Measurements from ENCODE around the gene DDX54. TPM values are rescaled to one million over a fixed set of nuclear protein-coding genes. Genes with fewer than 3 reads are reported as not detected.

Gene DDX54
- total RNA-seq, 1 experiment from 2014 or later, result 80.1 TPM

- ChIA-PET CTCF (no interaction called here), POLR2A (ENCODE audit: unreplicated experiment) (no interaction called here)
- Histone ChIP-seq H3K36me3 (ENCODE audit: low read depth) (no peaks in the 10 kb centered on the region), H3K4me1 (replicated peaks; ENCODE audit: insufficient read depth) (peaks cover 38% of the 10 kb centered on the region), H3K27me3 (ENCODE audit: insufficient read depth, low read depth) (no peaks in the 10 kb centered on the region), H3F3A (ENCODE audit: insufficient read depth, low read depth) (peaks cover 25% of the 10 kb centered on the region), H3K27ac (peak overlapping the region; percentile 93), H3K4me2 (peak overlapping the region; percentile 90; the same call in 1 of the 2 replicates), H3K4me3 (no peak overlapping the region), H3K9me3 (ENCODE audit: insufficient read depth, low read depth) (no peaks in the 10 kb centered on the region), H2AFZ (peak overlapping the region; percentile 45; the same call in 1 of the 2 replicates), H3K79me2 (ENCODE audit: low read depth) (peaks cover 15% of the 10 kb centered on the region), H3K9me2 (ENCODE audit: insufficient read depth) (no peaks in the 10 kb centered on the region), H4K20me1 (ENCODE audit: insufficient read depth) (no peaks in the 10 kb centered on the region)
- intact Hi-C loops (cut with micrococcal nuclease; ENCODE audit: unreplicated experiment), result loop anchor here (5.0 kb wide), 1 partner anchor 40 kb away; no protein-coding TSS in a partner anchor
- BruUV-seq (replicated peaks), result TSS peak; percentile 63
- no peak for TF ChIP-seq EZH2 (IDR thresholded peaks at IDR 0.05; ENCODE audit: low read depth)
- TF ChIP-seq, protein P1, sequence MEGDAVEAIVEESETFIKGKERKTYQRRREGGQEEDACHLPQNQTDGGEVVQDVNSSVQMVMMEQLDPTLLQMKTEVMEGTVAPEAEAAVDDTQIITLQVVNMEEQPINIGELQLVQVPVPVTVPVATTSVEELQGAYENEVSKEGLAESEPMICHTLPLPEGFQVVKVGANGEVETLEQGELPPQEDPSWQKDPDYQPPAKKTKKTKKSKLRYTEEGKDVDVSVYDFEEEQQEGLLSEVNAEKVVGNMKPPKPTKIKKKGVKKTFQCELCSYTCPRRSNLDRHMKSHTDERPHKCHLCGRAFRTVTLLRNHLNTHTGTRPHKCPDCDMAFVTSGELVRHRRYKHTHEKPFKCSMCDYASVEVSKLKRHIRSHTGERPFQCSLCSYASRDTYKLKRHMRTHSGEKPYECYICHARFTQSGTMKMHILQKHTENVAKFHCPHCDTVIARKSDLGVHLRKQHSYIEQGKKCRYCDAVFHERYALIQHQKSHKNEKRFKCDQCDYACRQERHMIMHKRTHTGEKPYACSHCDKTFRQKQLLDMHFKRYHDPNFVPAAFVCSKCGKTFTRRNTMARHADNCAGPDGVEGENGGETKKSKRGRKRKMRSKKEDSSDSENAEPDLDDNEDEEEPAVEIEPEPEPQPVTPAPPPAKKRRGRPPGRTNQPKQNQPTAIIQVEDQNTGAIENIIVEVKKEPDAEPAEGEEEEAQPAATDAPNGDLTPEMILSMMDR (conservative IDR thresholded peaks at IDR 0.05), result no peak
- DNase-seq, result peak; percentile 89 to 97
Measured at GRCh38 chr12:113136990-113137511, 48.2 kb downstream of the DDX54 start.

DNA sequence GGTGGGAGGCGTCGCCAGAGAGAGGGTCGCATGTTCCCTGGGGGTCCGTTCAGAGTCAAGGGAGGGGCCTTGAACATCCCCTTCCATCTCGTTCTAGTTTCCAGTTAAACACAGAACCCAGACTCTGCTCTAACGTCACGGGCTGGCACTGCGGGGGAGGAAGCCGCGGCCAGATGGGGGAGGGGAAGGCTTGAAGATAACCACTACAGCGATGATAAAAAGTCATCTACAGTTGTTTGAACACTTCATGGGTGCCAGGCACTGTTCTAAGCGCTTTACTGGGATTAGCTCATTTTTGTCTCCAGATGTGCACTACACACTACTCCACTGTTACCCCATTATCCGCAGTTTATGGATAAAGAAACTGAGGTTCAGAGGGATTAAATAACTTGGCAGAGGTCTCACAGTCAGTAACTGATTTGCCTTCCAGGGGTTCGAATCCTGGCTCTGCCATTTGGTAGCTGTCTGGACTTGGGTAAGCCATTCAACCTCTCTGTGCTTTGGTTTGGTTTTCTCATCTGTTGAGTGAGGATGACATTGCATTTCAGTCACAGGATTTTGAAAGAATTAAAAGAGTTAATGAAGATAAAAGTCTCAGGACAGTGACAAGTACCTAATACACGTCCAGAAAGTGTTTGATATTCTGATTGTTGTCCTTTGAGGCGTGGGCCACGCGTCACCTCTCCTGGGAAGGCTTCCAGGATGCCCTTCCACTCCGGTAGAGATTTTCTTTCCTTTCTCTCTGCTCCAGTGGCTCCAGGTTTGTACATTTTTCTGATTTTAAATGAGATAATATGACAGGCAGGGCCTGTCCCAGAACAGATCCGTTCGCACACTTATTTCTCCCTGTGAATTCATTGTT lies 48.9 kb downstream of the DDX54 start:
- H3K36me3 ChIP-seq (ENCODE audit: low read depth), result no peaks in the 10 kb centered on the region
- peaks cover 25% of the 10 kb centered on the region for H3F3A ChIP-seq (ENCODE audit: insufficient read depth, low read depth)
- peak overlapping the region; percentile 93 for H3K27ac ChIP-seq
- intact Hi-C loops (cut with micrococcal nuclease; ENCODE audit: unreplicated experiment), result loop anchor here (5.0 kb wide), 1 partner anchor 39 kb away; no protein-coding TSS in a partner anchor
- BruUV-seq (replicated peaks), result no TSS peak
- peaks cover 15% of the 10 kb centered on the region for H3K79me2 ChIP-seq (ENCODE audit: low read depth)
- TF ChIP-seq EZH2 (IDR thresholded peaks at IDR 0.05; ENCODE audit: low read depth), result no peak
- peaks cover 38% of the 10 kb centered on the region for H3K4me1 ChIP-seq (replicated peaks; ENCODE audit: insufficient read depth)
- H3K9me3 ChIP-seq (ENCODE audit: insufficient read depth, low read depth), result no peaks in the 10 kb centered on the region
- CTCF ChIA-PET, result interaction anchor here (0.5 to 1.8 kb wide), 2 partner anchors 17 to 134 kb away, joined by 5 to 21 read pairs; no protein-coding TSS in a partner anchor
- H3K9me2 ChIP-seq (ENCODE audit: insufficient read depth), result no peaks in the 10 kb centered on the region
- peak overlapping the region; percentile 45; the same call in 1 of the 2 replicates for H2AFZ ChIP-seq
- POLR2A ChIA-PET (ENCODE audit: unreplicated experiment), result no interaction called here
- DNase-seq, result peak in 1 of 2 experiments; percentile 36
- no peaks in the 10 kb centered on the region for H3K27me3 ChIP-seq (ENCODE audit: insufficient read depth, low read depth)
- H3K4me2 ChIP-seq, result peak overlapping the region; percentile 90
- peak overlapping the region; percentile 42; the same call in 1 of the 2 replicates for H3K4me3 ChIP-seq
- no peaks in the 10 kb centered on the region; the same call in 1 of the 2 replicates for H4K20me1 ChIP-seq (ENCODE audit: insufficient read depth)

- peak within 1 kb of the TSS; percentile 90 for H3K4me2 ChIP-seq
- H3K4me3 ChIP-seq, result peak within 1 kb of the TSS; percentile 91
- no peaks in the 10 kb centered on the region for H3K36me3 ChIP-seq (ENCODE audit: low read depth)
- BruUV-seq (replicated peaks), result TSS peak; percentile 46
- H3K4me1 ChIP-seq (replicated peaks; ENCODE audit: insufficient read depth), result peaks cover 38% of the 10 kb centered on the region
- H3K9me3 ChIP-seq (ENCODE audit: insufficient read depth, low read depth), result no peaks in the 10 kb centered on the region
- POLR2A ChIA-PET (ENCODE audit: unreplicated experiment), result no interaction called here
- no peak for TF ChIP-seq EZH2 (IDR thresholded peaks at IDR 0.05; ENCODE audit: low read depth)
- TF ChIP-seq, protein P1 (conservative IDR thresholded peaks at IDR 0.05), result peak; percentile 73
- H3K79me2 ChIP-seq (ENCODE audit: low read depth), result peaks cover 15% of the 10 kb centered on the region
- peak within 1 kb of the TSS; percentile 93 for H3K27ac ChIP-seq
- DNase-seq, result peak; percentile 74 to 97
- H4K20me1 ChIP-seq (ENCODE audit: insufficient read depth), result no peaks in the 10 kb centered on the region; the same call in 1 of the 2 replicates
- H3K9me2 ChIP-seq (ENCODE audit: insufficient read depth), result no peaks in the 10 kb centered on the region
- CTCF ChIA-PET, result interaction anchor here (0.5 to 1.8 kb wide), 7 partner anchors 14 to 673 kb away, joined by 3 to 21 read pairs (median 4); partner anchors contain the start of genes CFAP73 and DDX54
- H3K27me3 ChIP-seq (ENCODE audit: insufficient read depth, low read depth), result no peaks in the 10 kb centered on the region
- H2AFZ ChIP-seq, result peak within 1 kb of the TSS; percentile 98
- intact Hi-C loops (cut with micrococcal nuclease; ENCODE audit: unreplicated experiment), result loop anchor here (2.0 to 5.0 kb wide), 2 partner anchors 17 to 38 kb away; no protein-coding TSS in a partner anchor
- peaks cover 25% of the 10 kb centered on the region for H3F3A ChIP-seq (ENCODE audit: insufficient read depth, low read depth)
Measured at GRCh38 chr12:113135178-113136127, 49.8 kb downstream of the DDX54 start, which contains the start of gene RASAL1. RASAL1 (minus strand) TSS chr12:113135761; CDS start chr12:113135462, 299 bp downstream.

Measured in PC-9 (cell line).